Stimulated activated CD8-positive, alpha-beta memory T cell treated with anti-CD3 and anti-CD28 coated beads, Interleukin-12 subunit alpha, Interleukin-12 subunit beta, amount 100 ng/mL, for 24 hours (primary cell): Measurements from ENCODE around the gene ATP6V0D1.

Source experiments
- DNase-seq: peaks from one replicate; pipeline ENCODE4 v3.0.0-alpha.2; 2020; ENCODE audit errors: extremely low read depth

The ATP6V0D1 gene

DNA sequence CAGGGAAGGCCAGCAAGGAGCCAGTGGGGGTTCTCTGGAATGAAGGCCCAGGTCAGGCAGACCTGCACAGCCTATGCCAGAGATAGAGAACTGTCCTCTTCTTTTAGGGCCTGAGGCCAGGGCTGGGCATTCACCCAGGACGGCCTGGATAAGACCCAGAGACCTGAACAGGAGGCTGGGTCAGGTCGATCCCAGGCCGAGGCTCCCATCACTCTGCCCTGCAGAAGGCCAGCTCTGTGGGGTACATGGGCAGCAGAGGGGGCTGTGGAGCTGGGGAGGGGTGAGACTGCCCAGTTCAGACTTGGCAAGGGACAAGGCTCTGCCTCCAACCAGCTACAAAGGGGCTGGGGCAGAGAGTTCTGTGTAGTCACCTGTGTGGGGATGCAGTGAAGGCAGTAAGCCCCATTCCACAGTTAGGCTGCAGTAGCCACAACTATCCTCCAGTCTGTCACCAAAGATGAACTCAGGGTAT, 35.5 kb downstream of the ATP6V0D1 start:
- no peak for DNase-seq

GRCh38 chr16:67445126-67445426, 35.9 kb downstream of the ATP6V0D1 start:
- no peak for DNase-seq

DNA sequence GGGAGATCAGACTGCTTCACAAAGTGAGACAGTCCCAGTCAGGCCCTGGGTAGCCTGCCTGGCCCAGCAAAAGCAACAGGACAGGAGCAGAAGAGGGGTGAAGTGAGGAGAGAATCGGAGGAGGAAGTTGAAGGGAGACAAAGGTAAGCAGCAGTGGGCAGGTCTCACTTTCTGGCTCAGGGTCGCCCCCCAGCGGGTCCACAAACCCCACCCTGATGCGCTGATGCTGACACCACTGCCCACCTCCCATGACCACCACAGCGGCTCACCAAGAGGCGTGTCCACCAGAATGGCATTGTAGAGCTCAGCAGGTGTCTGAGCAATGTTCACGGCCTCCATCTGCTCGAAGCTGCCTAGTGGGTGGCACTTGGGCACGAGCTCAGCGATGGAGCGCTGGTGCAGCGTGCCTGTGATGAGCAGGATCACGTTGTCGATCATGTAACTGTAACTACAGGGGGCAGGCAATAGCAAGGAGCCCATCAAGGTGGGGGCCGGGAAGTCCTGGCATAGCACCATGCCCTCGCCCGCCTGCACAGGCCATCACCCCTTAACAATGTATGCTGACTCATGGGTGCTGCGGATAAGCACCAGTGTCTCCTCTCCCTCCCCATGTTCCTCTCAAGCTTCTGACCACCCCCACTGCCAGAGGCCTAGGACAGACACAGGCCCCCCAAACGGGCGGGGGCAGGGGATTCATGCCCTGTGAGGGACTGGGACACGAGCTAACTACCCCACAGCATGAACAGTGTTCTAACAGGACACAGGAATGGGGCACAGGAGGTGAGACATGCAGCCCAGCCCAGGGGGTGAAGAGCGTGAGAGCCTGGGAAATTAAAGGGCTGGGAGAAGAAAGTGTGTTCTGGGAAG, 36.5 kb downstream of the ATP6V0D1 start:
- DNase-seq: no peak

- DNase-seq: no peak
Observed at GRCh38 chr16:67443265-67443664, 37.7 kb downstream of the ATP6V0D1 start.

DNA sequence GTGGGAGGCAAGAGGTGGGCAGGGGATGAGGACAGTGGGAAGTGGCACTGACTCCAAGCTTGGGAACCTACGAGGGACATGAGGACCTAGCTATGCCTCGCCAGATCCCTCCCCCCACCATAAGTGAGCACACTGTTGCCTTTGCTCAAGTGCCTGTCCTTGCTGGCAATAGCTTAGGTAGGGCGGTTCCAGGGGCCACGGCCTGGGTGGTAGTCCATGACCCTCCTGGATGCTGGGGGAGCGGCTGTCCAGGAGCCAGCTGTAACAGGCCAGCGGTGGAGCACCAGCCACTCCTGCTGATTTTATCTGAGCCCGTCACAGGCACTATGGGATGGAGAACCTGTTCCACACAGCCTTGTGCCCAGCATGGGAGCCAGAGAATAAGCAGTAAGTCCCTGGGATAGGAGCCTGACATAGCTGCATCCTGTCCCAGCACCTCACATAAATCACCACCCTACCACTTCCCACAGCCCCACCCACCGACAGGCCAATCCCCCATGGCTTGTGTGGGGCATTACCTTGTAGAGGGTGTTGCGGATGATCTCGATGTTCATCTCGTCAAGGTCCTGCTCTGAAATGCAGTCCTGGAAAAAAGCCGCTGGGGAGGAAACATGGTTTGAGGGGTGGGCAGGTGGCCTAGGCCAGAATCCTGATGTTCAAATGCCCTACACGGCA, 38.2 kb downstream of the ATP6V0D1 start:
- no peak for DNase-seq

DNA sequence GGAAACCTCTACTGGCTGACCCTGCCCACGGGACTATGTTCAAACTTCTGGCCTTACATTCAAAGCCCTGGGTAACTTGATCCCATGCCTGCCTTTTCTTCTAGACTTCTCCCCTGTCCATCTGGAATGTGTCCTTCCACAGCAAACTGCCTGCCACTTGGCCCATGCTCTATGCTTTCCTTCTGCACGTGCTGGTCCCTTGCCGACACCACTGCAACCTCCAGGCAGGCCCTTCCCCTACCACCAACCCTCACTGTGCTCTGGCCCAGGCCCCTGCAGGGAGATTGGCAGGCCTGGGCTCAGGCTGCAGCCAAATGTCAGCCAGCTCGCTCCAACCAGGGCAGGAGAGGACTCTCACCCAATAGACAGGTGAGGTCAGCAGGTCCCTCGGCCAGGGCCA, 39.0 kb downstream of the ATP6V0D1 start:
- no peak for DNase-seq

DNA sequence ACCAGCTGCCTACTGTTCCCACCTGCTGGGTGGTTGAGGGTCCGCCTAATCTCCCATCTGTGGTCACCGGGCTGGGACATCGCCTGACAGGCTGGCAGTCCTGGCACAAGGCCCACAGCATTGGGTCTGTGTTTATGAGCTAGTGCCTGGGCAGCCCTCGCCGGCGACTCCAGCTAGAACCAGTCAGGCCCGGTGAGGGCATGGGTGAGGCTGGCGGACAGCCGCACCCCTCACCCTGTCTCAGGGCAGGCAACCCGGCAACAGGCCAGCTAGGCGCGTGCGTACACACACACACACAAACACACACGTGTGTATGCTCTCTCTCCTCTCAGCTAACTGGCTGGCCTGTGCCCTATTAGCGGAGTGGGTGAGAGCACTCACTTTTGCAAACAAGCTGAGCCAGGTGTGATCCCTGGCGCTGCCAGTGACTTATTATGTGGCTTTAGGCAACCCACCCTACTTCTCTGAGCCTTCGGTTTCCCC, 39.6 kb downstream of the ATP6V0D1 start:
- no peak for DNase-seq

DNA sequence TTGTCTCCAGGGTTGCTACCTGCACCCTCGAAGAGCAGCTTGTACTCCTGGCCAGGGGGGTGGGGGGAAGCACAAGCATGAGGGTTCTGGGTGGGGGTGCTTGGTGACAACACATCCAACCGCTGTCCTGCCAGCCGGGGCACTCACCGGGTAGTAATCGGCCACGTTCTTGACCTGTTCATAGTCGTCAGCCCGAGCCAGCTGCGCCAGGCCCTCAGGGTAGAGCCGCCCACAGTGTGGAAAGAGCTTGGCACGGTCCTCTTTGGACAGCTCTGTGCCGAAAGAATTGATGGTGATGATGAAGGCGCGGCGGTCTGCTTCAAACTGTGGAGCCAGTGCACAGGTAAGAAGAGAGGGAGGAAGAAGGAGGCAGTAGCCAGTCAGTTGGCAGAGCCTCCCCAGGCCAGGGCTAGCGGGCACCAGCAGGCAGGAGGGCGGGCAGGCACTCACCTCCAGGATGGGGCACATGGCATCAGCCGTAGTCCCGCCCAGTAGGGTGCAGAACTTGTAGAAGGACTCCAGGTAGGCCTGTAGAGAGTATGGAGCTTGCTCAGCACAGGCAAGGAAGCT, 42.0 kb downstream of the ATP6V0D1 start:
- DNase-seq: no peak

GRCh38 chr16:67438098-67438791, 42.7 kb downstream of the ATP6V0D1 start:
- no peak for DNase-seq

- DNase-seq: no peak
Observed at GRCh38 chr16:67437513-67437912, 43.4 kb downstream of the ATP6V0D1 start.

- DNase-seq: no peak
Observed at GRCh38 chr16:67436640-67437193, 44.2 kb downstream of the ATP6V0D1 start.

GRCh38 chr16:67435758-67436164, 45.2 kb downstream of the ATP6V0D1 start:
- no peak for DNase-seq

DNA sequence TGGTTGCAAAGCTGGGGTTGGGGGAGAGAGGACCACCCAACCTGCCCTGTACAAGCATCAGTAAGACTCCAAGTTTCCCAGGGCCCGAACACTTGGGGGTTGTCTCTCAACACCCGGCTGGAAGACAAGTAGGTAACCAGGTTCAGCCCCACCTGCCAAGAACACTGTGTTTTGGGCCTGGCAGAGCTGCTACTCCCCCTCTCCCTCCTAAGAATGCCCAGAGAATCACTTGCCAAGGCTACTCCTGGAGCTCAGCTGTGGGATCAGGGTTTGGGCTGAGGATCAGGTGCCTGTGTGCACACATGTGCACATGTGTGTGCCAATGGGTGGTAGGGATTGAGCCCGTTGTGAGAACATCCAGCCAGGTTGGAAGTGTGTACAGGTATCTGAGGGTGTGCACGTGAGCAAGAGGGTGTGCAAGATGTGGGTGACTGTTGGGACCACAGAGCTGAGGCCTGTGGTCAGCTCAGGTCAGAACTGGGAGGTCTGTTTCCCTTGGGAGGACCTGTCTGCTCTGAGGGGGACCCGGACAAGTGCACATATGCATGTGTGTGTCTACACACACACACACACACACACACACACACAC, 47.7 kb downstream of the ATP6V0D1 start:
- no peak for DNase-seq

GRCh38 chr16:67432506-67432890, 48.5 kb downstream of the ATP6V0D1 start:
- DNase-seq: no peak

DNA sequence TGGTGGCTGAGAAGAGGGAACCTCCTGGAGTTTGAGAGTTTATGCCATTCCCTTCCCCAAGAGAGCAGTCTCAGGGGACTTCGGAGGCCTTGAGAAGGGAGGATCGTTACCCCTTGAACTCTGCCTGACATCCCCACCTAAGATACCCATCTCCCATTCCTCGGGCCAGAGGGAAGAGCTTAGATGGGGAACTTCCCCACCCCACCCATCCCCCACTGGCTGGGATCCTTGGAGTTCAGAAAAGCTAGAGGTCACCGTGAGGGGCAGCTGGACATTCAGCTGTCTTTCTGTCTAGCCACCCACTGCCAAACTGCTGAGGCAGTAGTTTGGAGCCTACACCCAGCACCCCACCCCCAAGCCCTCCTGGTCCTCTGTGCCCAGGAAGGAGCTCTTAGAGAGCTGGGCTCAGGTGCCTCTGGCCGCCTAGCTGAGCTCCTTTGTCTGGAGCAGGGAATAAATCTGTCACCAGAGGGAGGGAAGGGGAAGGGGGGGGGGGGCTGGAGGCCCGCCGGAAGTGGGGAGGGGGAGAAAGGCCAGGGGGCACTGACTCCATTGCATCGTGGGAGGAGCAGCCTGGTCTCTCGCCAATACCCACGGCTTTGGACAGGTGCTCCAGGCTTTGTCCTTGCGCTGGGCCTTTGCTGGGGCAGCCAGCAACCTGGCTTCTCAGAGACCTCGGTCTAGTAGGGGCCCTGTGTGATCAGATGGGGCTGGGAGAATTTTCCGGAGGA, 49.0 kb downstream of the ATP6V0D1 start:
- no peak for DNase-seq

DNA sequence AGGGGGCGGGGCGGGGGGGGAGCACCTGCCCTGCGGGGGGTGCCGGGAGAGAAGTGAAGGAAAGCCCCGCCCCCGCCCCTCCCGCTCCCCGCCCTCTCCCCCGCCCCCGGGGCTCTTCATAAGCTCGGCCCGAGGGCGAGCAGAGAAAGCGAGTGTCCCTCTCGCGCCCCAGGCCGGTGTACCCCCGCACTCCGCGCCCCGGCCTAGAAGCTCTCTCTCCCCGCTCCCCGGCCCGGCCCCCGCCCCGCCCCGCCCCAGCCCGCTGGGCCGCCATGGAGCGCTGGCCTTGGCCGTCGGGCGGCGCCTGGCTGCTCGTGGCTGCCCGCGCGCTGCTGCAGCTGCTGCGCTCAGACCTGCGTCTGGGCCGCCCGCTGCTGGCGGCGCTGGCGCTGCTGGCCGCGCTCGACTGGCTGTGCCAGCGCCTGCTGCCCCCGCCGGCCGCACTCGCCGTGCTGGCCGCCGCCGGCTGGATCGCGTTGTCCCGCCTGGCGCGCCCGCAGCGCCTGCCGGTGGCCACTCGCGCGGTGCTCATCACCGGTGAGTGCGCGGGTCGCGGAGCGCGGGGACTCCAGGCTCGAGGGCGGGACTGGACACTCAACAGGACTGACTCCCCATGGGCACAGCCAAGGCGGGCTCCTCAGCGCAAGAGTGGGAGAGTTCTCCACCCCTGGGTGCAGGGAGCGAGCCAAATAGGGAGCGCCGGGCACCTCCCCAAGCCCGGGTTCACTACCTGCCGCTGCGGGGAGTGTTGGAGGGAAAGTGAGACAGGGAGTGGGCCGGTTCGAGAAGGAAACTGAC, 49.8 kb downstream of the ATP6V0D1 start, which contains the start of gene HSD11B2:
TSS of gene HSD11B2 (plus strand) at position 145 of the 798 bp plus-strand sequence. CDS start at position 273, 128 bp downstream.
- DNase-seq: no peak

DNA sequence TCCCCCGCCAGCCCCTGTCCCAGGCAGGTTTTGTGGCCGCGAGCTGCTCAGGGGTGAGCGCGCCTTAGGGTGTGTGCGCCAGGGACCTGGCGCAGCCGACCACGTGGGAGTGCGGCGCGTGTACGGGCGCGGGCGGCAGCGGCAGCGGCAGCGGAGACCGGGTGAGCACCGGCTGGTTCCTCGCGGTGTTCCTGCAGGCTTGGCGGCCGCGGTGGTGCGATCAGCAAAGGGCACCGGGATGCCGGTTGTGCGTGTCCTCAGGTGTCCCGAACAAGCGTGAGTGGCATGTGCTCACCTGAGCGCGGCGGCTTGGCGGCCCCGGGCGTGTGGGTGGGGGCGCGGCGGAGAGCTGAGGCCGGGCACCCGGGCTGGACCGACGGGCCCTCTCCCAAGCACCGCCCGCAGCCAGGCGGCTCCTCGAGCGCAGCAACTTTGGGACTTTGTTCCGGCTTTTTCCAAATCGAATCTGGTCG, 50.4 kb downstream of the ATP6V0D1 start:
- no peak for DNase-seq

DNA sequence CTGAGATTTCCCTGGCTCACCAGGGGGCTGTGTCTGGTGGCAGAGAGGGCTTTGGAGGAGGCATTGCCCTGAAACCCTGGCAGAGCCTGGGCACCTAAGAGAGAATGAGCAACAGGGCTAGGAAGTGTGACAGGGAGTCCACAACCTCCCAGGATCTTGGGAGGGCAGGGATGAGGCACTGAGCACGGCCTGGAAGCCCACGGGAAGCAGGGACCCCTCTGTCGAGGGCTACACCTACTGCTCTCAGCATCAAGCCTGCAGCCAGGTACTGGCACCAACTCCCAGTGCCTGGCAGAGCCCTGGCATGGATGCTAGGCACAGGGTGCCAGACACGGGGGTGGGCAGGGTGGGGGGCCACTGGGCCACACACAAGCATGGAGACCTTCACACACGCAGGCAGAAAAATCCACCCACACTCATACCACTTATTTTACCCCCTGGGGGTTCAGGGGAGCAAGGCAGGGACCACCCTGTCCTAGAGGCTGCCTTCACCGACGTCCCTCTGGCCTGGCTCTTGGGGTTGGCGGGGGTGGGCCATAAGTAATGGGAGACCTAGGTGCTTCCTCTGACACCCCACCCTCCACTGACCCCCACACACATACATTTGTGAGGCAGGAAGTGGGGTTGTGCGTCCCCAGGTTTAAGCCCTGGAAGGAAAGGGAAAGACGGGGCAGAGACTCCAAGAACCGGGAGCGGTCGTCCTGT, 51.0 kb downstream of the ATP6V0D1 start:
- DNase-seq: no peak
